HUES48 (cell line): Measurements from ENCODE around the gene TGFBR3.

Experiments used
- H3K27ac ChIP-seq: one replicate; pipeline ENCODE4 v1.7.0; 2013; ENCODE audit warnings: low read depth, low read length, inconsistent platforms
- H3K27me3 ChIP-seq: 2 replicates; pipeline ENCODE4 v1.6.1; 2013; ENCODE audit warnings: mild to moderate bottlenecking, low read length; ENCODE audit not compliant: control insufficient read depth, insufficient read depth
- H3K36me3 ChIP-seq: 2 replicates; pipeline ENCODE4 v1.6.1; 2013; ENCODE audit warnings: low read length; ENCODE audit not compliant: control insufficient read depth, insufficient read depth
- H3K4me1 ChIP-seq: 2 replicates; pipeline ENCODE4 v1.6.1; 2013; ENCODE audit warnings: mild to moderate bottlenecking, low read length; ENCODE audit not compliant: control insufficient read depth, insufficient read depth
- H3K4me3 ChIP-seq: 2 replicates; pipeline ENCODE4 v1.5.1; 2013; ENCODE audit warnings: mild to moderate bottlenecking, low read depth, low read length
- H3K9ac ChIP-seq: 2 replicates; pipeline ENCODE4 v1.6.1; 2013; ENCODE audit warnings: mild to moderate bottlenecking, low read depth, low read length, moderate library complexity
- H3K9me3 ChIP-seq: 2 replicates; pipeline ENCODE4 v1.6.1; 2013; ENCODE audit warnings: low read length; ENCODE audit not compliant: control insufficient read depth, insufficient read depth

Gene TGFBR3

GRCh38 chr1:91798241-91798648, 87.7 kb downstream of the TGFBR3 start:
- H3K36me3 ChIP-seq: no peaks in the 10 kb centered on the region
- H3K4me3 ChIP-seq: no peak overlapping the region
- peaks cover 5% of the 10 kb centered on the region; the same call in 1 of the 2 replicates for H3K4me1 ChIP-seq
- H3K27ac ChIP-seq: no peak overlapping the region
- no peak overlapping the region for H3K9ac ChIP-seq
- H3K9me3 ChIP-seq: no peaks in the 10 kb centered on the region
- H3K27me3 ChIP-seq: no peaks in the 10 kb centered on the region

DNA sequence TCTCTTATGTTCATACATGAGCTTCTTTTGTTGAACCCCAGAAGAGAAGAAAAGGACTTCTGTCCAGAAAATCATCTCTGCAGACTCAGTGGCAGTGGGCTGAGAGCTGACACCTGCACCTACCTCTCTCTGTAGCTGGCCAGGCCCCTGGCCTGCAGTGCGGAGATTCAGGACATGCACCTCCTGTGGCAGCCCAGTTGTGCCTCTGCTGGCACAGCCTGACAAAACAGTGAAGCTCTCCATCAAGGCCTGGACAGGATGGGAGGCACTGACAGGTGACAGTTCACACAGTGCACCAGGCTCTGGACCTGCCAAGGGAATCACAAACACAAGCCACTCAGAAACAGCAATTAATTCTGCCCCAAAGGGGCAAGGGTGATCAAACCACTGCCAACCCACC, 88.8 kb downstream of the TGFBR3 start:
- Histone ChIP-seq H3K9me3 (no peaks in the 10 kb centered on the region), H3K27me3 (no peaks in the 10 kb centered on the region), H3K9ac (no peak overlapping the region), H3K4me1 (peaks cover 16% of the 10 kb centered on the region), H3K4me3 (no peak overlapping the region), H3K27ac (no peak overlapping the region), H3K36me3 (no peaks in the 10 kb centered on the region)

DNA sequence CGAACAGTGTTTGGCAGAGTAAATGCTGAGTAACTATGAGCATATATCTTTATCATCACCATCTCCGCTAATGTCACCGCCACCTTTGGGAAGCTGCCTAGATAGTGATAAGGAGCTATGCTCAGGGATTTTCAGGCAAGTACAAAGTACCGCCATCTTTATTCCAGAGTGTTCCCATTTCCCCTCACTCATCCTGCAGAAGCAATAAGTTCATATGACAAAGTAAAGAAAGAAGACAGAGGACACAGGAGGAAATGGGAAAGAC, 89.6 kb downstream of the TGFBR3 start:
- Histone ChIP-seq H3K36me3 (no peaks in the 10 kb centered on the region), H3K4me1 (peaks cover 24% of the 10 kb centered on the region), H3K27me3 (no peaks in the 10 kb centered on the region), H3K9ac (no peak overlapping the region), H3K9me3 (no peaks in the 10 kb centered on the region), H3K4me3 (no peak overlapping the region), H3K27ac (no peak overlapping the region)

DNA sequence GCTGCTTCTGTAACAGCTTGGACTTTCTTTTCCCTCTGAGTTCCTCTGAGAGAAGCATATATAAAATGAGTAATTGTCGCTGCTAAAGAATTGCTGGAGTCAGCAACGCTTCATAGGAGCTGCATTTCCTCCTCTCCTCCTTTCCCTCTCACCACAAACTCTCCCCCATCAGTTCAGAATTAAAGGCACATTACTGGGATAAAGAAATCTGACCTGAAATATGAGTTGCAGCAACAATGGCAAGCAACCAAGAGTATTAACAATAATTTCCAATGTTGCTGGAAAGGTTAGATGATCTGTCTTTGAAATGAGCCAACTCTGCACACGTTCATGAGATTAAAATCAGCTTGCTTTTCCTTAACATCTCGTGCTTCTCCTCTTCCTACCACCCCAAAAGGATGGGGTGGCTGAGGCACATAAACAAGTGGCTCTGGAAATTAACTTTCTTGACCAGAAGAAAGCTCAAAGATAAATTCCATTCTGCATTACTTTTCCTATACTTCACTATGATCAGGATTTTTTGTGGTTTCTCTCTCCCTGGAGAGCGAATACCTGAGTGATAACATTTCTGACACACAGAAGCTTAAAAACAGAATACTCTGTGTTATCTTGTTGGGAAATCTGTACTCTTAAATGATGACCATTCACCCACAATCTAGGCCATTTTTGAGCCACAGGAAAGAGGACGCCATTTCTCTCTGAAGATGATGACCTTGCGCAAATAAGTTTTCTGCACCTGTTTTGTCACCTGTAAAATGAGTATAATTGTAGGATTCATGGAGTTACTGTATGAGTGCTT, 90.2 kb downstream of the TGFBR3 start:
- Histone ChIP-seq H3K4me3 (no peak overlapping the region), H3K9ac (no peak overlapping the region), H3K36me3 (no peaks in the 10 kb centered on the region), H3K9me3 (no peaks in the 10 kb centered on the region), H3K27me3 (no peaks in the 10 kb centered on the region), H3K4me1 (peaks cover 30% of the 10 kb centered on the region), H3K27ac (no peak overlapping the region)

DNA sequence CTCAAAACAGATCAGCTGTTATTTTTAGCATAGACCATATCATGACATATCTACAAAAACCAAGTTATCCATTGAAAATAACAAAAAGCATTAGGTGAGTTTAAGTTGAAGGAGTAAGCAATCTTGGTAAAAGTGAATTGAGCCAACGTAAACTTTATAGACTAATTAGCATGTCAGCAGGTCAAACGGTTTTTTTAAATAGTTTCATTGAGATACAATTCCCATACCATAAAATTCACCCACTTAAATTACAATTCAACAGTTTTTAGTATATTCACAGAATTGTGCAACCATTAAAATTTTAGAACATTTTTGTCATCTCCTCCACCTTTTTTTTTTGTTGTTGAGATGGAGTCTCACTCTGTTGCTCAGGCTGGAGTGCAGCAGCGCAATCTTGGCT, 92.1 kb downstream of the TGFBR3 start:
- Histone ChIP-seq H3K27me3 (no peaks in the 10 kb centered on the region), H3K4me3 (no peak overlapping the region), H3K36me3 (no peaks in the 10 kb centered on the region), H3K27ac (no peak overlapping the region), H3K4me1 (peaks cover 40% of the 10 kb centered on the region), H3K9me3 (no peaks in the 10 kb centered on the region), H3K9ac (no peak overlapping the region)

- no peak overlapping the region for H3K9ac ChIP-seq
- no peaks in the 10 kb centered on the region for H3K27me3 ChIP-seq
- no peak overlapping the region for H3K4me3 ChIP-seq
- H3K9me3 ChIP-seq: no peaks in the 10 kb centered on the region
- H3K4me1 ChIP-seq: peaks cover 40% of the 10 kb centered on the region
- H3K36me3 ChIP-seq: no peaks in the 10 kb centered on the region
- H3K27ac ChIP-seq: no peak overlapping the region
Observed at GRCh38 chr1:91793189-91793588, 92.8 kb downstream of the TGFBR3 start.

DNA sequence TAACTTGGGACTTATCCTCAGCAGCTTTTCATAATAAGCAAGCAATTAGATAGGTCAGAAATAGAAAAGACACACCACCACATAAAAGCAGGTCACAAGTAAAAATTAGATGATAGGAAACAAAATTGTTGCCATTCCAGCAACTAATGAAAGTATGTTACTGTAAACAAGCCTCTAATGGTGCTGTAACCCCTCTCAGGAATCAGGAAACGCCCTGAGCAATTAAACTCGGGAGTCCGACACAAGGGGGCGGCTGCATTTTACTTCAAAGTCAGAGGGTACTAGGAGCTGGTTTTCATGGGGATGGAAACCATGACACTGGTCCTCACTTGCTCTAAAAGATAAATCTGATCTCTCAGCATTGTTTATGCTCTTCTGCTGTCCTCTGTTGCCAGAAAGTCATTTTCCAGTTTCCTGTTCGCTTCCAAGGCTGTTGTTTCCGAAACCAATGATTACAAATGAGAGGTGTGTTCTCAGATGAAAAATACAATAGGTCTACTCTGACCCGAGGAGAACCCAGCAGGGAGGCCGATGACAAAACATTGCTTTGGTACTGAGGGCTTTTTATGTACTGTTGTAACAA, 93.4 kb downstream of the TGFBR3 start:
- Histone ChIP-seq H3K9me3 (no peaks in the 10 kb centered on the region), H3K27me3 (no peaks in the 10 kb centered on the region), H3K4me1 (peaks cover 36% of the 10 kb centered on the region), H3K36me3 (no peaks in the 10 kb centered on the region), H3K4me3 (no peak overlapping the region), H3K9ac (no peak overlapping the region), H3K27ac (no peak overlapping the region)

DNA sequence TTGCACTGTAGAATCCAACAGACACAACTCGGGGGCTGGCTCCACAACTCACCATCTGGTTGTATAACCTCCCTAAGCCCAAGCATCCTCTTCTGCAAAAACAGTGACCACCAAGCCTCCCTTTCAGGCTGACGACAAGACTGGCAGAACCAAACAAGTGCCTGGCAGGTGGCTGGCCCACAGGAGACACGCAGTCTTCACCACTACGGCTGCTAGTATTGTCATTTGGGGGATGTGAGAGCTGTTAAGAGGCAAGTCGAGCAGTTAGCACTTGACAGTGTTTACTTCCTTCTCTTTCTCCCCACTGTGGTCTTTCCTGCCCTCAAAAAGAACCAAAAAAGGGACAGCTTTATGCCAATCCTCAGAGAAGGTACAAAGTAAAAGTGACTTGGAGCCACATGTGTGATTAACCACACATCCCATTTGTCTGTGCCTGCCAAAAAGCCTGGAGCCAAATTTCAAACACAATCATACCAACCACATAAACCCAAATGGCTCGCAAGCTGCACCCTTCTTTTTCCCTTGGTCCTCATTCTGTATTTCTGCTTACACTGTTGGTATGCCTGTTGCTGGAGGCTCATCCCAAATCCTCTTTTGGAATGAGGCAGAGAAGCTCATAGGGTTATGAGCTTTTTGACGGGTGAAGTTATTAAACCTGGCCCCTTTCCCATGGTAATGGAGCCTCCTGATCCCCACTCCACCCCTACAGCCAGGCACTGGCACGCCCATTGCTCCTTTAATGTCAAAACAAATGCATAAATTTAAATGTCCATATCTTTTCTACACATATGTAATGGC, 94.1 kb downstream of the TGFBR3 start:
- Histone ChIP-seq H3K4me1 (peaks cover 36% of the 10 kb centered on the region), H3K9ac (no peak overlapping the region), H3K27ac (peak overlapping the region; percentile 59), H3K27me3 (no peaks in the 10 kb centered on the region), H3K4me3 (no peak overlapping the region), H3K36me3 (no peaks in the 10 kb centered on the region), H3K9me3 (no peaks in the 10 kb centered on the region)

DNA sequence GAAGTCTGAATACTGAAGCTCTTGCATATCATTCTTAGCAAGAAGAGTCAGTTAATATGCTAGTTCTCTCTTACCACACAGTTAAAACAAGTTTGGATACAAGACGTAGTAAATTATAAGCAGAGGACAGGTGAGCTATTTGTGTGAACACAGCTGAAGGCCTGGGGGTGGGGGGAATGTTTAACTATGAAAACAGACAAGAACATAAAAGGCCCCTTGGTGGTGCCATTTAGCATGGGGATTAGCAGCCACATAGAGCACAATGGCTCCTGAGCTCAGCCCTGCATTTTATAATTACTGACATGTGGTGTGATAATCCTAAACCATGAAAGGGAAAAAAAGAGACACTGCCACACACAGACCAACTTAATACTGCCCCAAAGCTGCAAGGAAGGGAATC, 94.8 kb downstream of the TGFBR3 start:
- H3K27ac ChIP-seq: peak overlapping the region; percentile 59
- H3K36me3 ChIP-seq: no peaks in the 10 kb centered on the region
- no peaks in the 10 kb centered on the region for H3K9me3 ChIP-seq
- peaks cover 36% of the 10 kb centered on the region for H3K4me1 ChIP-seq
- H3K27me3 ChIP-seq: no peaks in the 10 kb centered on the region
- no peak overlapping the region for H3K9ac ChIP-seq
- 0 out of 2 replicates have a peak overlapping the region, but pooled peaks have one; percentile 19 for H3K4me3 ChIP-seq

- no peak overlapping the region for H3K9ac ChIP-seq
- H3K36me3 ChIP-seq: no peaks in the 10 kb centered on the region
- H3K4me1 ChIP-seq: peaks cover 36% of the 10 kb centered on the region
- H3K27ac ChIP-seq: no peak overlapping the region
- H3K27me3 ChIP-seq: no peaks in the 10 kb centered on the region
- H3K4me3 ChIP-seq: no peak overlapping the region
- H3K9me3 ChIP-seq: no peaks in the 10 kb centered on the region
Observed at GRCh38 chr1:91790392-91790791, 95.6 kb downstream of the TGFBR3 start.
